Fibroblast of villous mesenchyme (primary cell): ENCODE results near the gene NCAPD2. TPM values are rescaled to one million over a fixed set of nuclear protein-coding genes. Genes with fewer than 3 reads are reported as not detected.

Experiments
- DNase-seq: peaks from one replicate; pipeline ENCODE4 v3.0.0-alpha.2; 2010; ENCODE audit warnings: low read depth
- H3K4me3 ChIP-seq: 2 replicates; pipeline ENCODE4 v1.5.1; 2011; ENCODE audit warnings: low read depth, mild to moderate bottlenecking, low read length
- total RNA-seq: library from RNA; depleted of rRNA; stranded (reverse); fragments of >200 nt; gene quantifications from 2 replicates; pipeline ENCODE4 v1.2.3, GENCODE V29; 2012
- TF ChIP-seq, protein P1 (sequence below): IDR thresholded peaks from 2 replicates; pipeline ENCODE4 v1.5.1; 2012; ENCODE audit warnings: low read depth, mild to moderate bottlenecking, low read length; ENCODE audit not compliant: insufficient read depth

NCAPD2 gene
- total RNA-seq, 1 donor: 52.7 TPM

DNA sequence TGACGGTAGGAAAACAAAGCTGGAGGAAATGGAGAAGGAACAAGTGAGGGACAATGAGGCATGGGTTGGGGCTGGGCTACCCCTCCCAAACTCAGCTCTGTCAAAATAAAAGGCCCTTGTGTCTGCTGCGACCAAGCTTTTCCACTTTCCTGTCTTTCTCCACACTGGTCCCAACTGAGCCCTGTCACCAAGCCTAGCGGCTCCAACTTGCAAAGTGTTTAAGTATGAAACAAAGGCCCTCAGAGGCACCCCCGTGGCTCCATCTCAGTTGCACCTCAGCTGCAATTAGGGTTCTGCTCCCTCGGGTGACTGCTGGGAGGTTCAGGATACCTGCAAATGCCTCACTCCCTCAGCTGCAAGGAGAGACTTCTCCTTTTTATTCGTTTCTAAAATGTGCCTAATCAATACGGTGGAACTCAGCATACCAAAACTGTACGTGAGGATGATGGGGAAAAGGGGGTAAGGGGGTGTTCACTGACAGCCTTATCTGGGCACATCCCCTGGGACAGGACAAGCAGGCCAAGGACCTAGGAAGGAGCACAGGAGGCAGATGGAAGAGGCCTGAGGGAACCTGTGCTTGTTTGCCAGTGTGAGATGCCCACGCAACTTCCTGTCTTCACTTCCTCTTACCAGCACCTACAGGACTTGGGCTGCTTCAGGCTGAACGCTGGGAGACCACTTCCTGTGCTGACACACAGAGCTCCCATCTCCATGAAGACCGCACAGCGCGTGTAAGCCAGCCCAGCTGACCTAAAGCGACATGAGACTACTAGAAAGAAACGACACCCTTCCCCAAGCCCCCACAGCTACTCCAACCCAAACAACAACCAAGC is 32.3 kb upstream of the NCAPD2 start:
- DNase-seq: no peak
- TF ChIP-seq, protein P1, sequence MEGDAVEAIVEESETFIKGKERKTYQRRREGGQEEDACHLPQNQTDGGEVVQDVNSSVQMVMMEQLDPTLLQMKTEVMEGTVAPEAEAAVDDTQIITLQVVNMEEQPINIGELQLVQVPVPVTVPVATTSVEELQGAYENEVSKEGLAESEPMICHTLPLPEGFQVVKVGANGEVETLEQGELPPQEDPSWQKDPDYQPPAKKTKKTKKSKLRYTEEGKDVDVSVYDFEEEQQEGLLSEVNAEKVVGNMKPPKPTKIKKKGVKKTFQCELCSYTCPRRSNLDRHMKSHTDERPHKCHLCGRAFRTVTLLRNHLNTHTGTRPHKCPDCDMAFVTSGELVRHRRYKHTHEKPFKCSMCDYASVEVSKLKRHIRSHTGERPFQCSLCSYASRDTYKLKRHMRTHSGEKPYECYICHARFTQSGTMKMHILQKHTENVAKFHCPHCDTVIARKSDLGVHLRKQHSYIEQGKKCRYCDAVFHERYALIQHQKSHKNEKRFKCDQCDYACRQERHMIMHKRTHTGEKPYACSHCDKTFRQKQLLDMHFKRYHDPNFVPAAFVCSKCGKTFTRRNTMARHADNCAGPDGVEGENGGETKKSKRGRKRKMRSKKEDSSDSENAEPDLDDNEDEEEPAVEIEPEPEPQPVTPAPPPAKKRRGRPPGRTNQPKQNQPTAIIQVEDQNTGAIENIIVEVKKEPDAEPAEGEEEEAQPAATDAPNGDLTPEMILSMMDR: no peak
- no peak overlapping the region for H3K4me3 ChIP-seq

DNA sequence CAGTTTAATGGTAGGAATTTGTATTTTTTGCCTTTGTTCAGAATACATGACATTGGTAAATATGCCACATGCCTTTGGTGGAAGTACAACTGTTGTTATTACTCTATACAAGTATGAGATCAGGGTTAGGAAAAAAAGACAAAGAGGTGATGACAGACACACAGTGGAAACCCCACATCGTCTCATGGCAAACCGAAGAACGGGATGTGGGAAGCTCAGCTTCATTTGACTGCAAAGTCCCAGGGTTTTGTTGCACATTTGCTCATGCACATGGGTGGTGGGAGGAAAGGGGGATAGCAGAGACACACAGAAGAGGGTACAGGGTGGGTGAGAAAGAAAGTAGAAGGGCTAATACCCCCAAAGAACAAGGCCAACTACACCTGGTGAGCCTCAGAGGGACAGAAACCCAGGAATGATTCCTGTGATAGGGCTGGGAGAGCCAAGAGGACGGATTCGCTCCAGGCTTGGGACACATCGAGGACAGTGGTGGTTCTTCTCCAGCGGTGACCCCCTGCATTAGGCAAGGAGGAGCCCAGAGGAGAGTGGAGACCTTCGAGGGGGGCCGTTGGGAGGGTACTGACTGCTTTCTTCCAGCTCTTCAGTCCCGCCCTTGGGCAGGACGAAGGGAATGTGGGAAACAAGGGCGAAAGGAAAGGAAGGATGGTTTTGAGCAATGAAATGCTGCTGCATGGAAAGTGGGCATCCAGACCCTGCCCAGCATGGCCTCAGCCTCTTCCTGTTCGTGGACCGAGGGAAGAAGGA is 31.5 kb upstream of the NCAPD2 start:
- TF ChIP-seq, protein P1: no peak
- no peak overlapping the region for H3K4me3 ChIP-seq
- DNase-seq: no peak

DNA sequence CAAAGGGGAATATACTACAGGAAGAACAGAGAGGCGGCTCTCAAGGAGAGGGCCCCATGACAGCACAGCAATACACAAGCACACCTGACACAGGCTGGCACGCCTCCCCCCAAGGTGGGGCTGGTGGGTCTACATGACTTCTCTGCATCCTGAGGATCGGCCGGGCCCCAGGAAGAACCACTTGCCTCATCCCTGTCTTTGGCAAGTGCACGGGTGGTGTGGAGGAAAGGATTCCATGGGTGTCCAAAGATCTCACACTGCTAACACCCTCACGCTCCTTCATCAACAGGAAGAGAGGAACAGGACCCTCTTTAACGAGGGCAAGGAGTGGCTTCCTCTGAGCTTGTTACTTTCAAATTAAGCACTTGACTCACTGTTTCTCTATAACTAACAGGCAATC is 30.7 kb upstream of the NCAPD2 start:
- no peak overlapping the region for H3K4me3 ChIP-seq
- TF ChIP-seq, protein P1: no peak
- DNase-seq: no peak

DNA sequence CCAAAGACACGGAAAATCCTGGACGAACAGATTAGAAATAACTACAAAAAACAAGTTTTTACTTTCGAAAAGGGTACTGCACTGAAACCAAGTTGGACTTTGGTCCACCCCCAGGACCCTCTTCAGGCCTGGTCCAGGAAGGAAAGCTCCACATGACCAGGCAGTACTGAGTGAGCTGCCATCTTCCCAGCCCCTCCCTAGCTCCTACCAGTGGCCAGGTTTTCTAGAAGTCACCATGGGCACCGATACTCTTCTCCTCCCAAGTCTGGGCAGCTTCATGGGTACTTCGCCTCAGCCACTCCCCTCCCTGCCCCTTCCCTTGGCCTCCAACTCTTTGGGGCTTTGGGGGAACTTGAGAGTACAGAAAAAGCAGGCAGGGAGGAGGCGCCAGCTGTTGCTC is 30.0 kb upstream of the NCAPD2 start:
- TF ChIP-seq, protein P1: no peak
- DNase-seq: no peak
- no peak overlapping the region for H3K4me3 ChIP-seq

DNA sequence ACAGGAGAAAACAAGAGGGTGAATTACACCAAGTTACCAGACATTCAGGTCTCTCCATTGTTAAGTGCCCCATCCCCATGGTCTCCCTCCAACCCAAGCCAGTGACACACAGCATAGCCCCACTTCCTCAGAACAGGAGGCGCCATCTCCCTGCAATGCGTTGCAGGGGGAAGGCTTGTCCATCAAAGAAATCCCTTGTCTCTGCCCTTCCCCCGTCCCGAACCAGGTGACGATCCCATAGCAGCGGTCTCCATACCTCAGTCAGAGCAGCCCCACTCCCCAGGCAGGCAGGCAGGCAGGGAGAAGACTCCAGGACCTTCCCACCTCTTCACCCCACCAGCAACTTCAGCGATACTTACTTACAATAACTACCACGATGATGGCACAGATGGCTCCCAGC is 29.4 kb upstream of the NCAPD2 start:
- H3K4me3 ChIP-seq: no peak overlapping the region
- TF ChIP-seq, protein P1: no peak
- no peak for DNase-seq

DNA sequence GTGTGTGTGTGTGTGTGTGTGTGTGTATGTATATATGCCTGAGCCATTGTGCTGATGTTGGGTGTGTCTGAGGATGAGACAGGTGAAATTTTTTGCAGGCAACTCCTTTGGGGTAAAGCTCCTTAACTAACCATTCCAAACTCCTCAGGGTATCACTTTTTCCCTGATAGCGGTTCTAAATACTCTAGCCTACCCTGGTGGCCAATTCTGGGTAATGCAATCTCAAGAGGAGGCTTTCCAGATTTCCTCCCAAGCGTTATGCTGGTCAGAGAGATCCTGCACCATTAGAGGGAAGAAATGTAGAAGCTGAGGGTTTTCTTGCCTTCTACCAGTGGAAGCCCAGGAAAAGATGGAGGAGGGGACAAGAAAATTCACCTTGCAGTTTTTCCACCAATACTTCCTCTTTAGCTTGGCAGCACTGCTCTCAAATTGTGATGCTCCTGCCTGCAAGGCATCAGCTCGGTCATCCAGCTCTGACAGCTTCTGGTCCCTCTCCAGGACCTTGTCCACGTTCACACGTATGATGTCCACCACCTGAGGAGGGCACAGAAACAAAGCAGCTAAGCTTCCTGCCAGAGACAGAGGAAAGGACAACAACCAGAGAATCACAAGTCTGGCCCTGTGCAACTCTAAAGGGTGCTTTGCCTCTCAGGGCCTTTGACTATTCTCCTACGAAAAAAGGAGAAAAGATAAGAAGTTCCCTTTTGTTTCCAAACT is 28.3 kb upstream of the NCAPD2 start:
- DNase-seq: peak; percentile 78
- TF ChIP-seq, protein P1: peak; percentile 95
- no peak overlapping the region for H3K4me3 ChIP-seq
